HepG2 (cell line): ENCODE results near the gene SKIDA1. TPM values are rescaled to one million over a fixed set of nuclear protein-coding genes. Genes with fewer than 3 reads are reported as not detected.

Experiments used
- ARID2 ChIP-seq: sonication (generic); formaldehyde crosslinking; IDR thresholded peaks from 2 replicates; pipeline ENCODE4 v1.8.1; 2022; ENCODE audit warnings: mild to moderate bottlenecking, missing genetic modification reagents, borderline replicate concordance
- SALL1 ChIP-seq: sonication (generic); formaldehyde crosslinking; IDR thresholded peaks from 2 replicates; pipeline ENCODE4 v1.8.0; 2022; ENCODE audit warnings: mild to moderate bottlenecking, missing genetic modification reagents
- SMYD3 ChIP-seq: sonication (generic); formaldehyde crosslinking; IDR thresholded peaks from 2 replicates; pipeline ENCODE4 v1.8.1; 2023; ENCODE audit warnings: mild to moderate bottlenecking, missing genetic modification reagents
- U2AF1 ChIP-seq: fragments of 200-400 bp; formaldehyde crosslinking; optimal IDR thresholded peaks from 2 replicates; pipeline ENCODE3; 2017; ENCODE audit warnings: mild to moderate bottlenecking, low read depth, low read length
- ZMYM2 ChIP-seq: sonication (generic); formaldehyde crosslinking; IDR thresholded peaks from 2 replicates; pipeline ENCODE4 v1.8.0; 2022; ENCODE audit warnings: mild to moderate bottlenecking, missing genetic modification reagents
- ZNF550 ChIP-seq: sonication (generic); formaldehyde crosslinking; IDR thresholded peaks from 2 replicates; pipeline ENCODE4 v1.4.0; 2020; ENCODE audit warnings: mild to moderate bottlenecking, missing genetic modification reagents, borderline replicate concordance
- ZNF724P ChIP-seq: sonication (generic); formaldehyde crosslinking; IDR thresholded peaks from 2 replicates; pipeline ENCODE4 v1.8.0; 2022; ENCODE audit warnings: missing genetic modification reagents, borderline replicate concordance
- polyA plus RNA-seq, 8 experiments: library from polyadenylated mRNA; depleted of rRNA in 3 of 8; stranded (reverse) in 7 of 8; unstranded in 1 of 8; fragments of >200 nt; fragmentation: Illumina TruSeq in 4 of 8; extraction: Trizol in 4 of 8; gene quantifications; 2 replicates each; pipeline versions ENCODE4 v1.2.1 to v1.2.3, GENCODE V29; 2011 to 2016; ENCODE audit warnings: low read depth in 4 of 8, missing spikeins in 1 of 8, mixed read lengths in 1 of 8; ENCODE audit not compliant: insufficient read depth in 1 of 8
- total RNA-seq, 5 experiments: library from RNA; depleted of rRNA; stranded (reverse); fragments of >200 nt; fragmentation: Illumina TruSeq; extraction: Trizol; gene quantifications; 2 replicates each; pipeline ENCODE4 v1.2.3, GENCODE V29; 2016; ENCODE audit warnings: low read depth in 1 of 5
- TF ChIP-seq, protein P1 (sequence below), 2 experiments: sonication (generic) in 1 of 2; formaldehyde crosslinking in 1 of 2; IDR thresholded peaks; 2 replicates each; pipeline versions ENCODE4 v1.4.0 to v1.6.1; 2016 to 2020; ENCODE audit warnings: borderline replicate concordance in 1 of 2, low read depth in 1 of 2, mild to moderate bottlenecking in 1 of 2, missing genetic modification reagents in 1 of 2
- TF ChIP-seq, protein P2 (sequence below): sonication (generic); formaldehyde crosslinking; IDR thresholded peaks from 2 replicates; pipeline ENCODE4 v1.5.0; 2020; ENCODE audit warnings: missing genetic modification reagents, mild to moderate bottlenecking, borderline replicate concordance
- TF ChIP-seq, protein P3 (sequence below): conservative IDR thresholded peaks from 2 replicates; pipeline ENCODE4 v1.6.1; 2018; ENCODE audit warnings: missing genetic modification reagents
- TF ChIP-seq, protein P4 (sequence below): sonication (generic); formaldehyde crosslinking; IDR thresholded peaks from 2 replicates; pipeline ENCODE4 v1.4.0; 2020; ENCODE audit warnings: missing genetic modification reagents, borderline replicate concordance

The SKIDA1 gene
- total and polyA plus RNA-seq, 2 of the 13 experiments (the other 11 are each of a cell fraction or from before 2014, with no cell fraction given): 0.73 to 1.5 TPM

DNA sequence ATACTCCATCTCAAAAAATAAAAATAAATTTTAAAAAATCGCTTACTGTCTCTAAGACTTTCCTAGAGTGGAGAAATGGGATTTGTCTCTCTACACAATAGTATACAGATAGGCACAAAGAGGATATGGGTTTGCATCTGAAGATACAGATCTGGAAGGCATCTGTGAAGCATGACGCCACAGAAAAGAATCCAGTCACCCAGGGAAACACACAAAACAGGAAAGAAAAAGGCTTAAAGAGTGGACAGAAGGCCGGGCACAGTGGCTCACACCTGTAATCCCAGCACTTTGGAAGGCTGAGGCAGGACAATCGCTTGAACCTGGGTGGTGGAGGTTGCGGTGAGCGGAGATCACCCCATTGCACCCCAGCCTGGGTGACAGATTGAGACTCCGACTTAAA, 61.3 kb downstream of the SKIDA1 start (continued):
- TF ChIP-seq, protein P1, sequence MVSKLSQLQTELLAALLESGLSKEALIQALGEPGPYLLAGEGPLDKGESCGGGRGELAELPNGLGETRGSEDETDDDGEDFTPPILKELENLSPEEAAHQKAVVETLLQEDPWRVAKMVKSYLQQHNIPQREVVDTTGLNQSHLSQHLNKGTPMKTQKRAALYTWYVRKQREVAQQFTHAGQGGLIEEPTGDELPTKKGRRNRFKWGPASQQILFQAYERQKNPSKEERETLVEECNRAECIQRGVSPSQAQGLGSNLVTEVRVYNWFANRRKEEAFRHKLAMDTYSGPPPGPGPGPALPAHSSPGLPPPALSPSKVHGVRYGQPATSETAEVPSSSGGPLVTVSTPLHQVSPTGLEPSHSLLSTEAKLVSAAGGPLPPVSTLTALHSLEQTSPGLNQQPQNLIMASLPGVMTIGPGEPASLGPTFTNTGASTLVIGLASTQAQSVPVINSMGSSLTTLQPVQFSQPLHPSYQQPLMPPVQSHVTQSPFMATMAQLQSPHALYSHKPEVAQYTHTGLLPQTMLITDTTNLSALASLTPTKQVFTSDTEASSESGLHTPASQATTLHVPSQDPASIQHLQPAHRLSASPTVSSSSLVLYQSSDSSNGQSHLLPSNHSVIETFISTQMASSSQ (IDR thresholded peaks at IDR 0.05; ENCODE audit: low read depth): no peak
- TF ChIP-seq, protein P1 (CRISPR knock-in tag; IDR thresholded peaks at IDR 0.05; ENCODE audit: borderline replicate concordance): no peak
- TF ChIP-seq, protein P2, sequence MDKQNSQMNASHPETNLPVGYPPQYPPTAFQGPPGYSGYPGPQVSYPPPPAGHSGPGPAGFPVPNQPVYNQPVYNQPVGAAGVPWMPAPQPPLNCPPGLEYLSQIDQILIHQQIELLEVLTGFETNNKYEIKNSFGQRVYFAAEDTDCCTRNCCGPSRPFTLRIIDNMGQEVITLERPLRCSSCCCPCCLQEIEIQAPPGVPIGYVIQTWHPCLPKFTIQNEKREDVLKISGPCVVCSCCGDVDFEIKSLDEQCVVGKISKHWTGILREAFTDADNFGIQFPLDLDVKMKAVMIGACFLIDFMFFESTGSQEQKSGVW (CRISPR knock-in tag): no peak
- TF ChIP-seq ZNF550 (CRISPR knock-in tag) (no peak), U2AF1 (no peak), ZMYM2 (CRISPR knock-in tag) (no peak), SALL1 (no peak), ARID2 (CRISPR knock-in tag) (no peak), ZNF724P (CRISPR knock-in tag) (no peak), SMYD3 (CRISPR knock-in tag) (no peak)
- TF ChIP-seq, protein P3, sequence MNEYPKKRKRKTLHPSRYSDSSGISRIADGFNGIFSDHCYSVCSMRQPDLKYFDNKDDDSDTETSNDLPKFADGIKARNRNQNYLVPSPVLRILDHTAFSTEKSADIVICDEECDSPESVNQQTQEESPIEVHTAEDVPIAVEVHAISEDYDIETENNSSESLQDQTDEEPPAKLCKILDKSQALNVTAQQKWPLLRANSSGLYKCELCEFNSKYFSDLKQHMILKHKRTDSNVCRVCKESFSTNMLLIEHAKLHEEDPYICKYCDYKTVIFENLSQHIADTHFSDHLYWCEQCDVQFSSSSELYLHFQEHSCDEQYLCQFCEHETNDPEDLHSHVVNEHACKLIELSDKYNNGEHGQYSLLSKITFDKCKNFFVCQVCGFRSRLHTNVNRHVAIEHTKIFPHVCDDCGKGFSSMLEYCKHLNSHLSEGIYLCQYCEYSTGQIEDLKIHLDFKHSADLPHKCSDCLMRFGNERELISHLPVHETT (CRISPR knock-in tag): no peak
- TF ChIP-seq, protein P4, sequence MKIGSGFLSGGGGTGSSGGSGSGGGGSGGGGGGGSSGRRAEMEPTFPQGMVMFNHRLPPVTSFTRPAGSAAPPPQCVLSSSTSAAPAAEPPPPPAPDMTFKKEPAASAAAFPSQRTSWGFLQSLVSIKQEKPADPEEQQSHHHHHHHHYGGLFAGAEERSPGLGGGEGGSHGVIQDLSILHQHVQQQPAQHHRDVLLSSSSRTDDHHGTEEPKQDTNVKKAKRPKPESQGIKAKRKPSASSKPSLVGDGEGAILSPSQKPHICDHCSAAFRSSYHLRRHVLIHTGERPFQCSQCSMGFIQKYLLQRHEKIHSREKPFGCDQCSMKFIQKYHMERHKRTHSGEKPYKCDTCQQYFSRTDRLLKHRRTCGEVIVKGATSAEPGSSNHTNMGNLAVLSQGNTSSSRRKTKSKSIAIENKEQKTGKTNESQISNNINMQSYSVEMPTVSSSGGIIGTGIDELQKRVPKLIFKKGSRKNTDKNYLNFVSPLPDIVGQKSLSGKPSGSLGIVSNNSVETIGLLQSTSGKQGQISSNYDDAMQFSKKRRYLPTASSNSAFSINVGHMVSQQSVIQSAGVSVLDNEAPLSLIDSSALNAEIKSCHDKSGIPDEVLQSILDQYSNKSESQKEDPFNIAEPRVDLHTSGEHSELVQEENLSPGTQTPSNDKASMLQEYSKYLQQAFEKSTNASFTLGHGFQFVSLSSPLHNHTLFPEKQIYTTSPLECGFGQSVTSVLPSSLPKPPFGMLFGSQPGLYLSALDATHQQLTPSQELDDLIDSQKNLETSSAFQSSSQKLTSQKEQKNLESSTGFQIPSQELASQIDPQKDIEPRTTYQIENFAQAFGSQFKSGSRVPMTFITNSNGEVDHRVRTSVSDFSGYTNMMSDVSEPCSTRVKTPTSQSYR (CRISPR knock-in tag): no peak
